DOHH2 (cell line): Measurements from ENCODE around the gene NGF.

Source experiments
- H3F3A ChIP-seq: fragments of 200-600 bp; sonication (generic), shearing (Covaris generic); 2 replicates; pipeline ENCODE4 v1.6.0; 2016; ENCODE audit warnings: antibody characterized with exemption, mild to moderate bottlenecking; ENCODE audit not compliant: control insufficient read depth, insufficient read depth
- H3K27ac ChIP-seq: fragments of 200-600 bp; sonication (generic); 2 replicates; pipeline ENCODE4 v1.5.1; 2014; ENCODE audit warnings: low read depth, mild to moderate bottlenecking, low read length, moderate library complexity
- H3K27me3 ChIP-seq: fragments of 200-600 bp; sonication (generic); 2 replicates; pipeline ENCODE4 v1.6.1; 2014; ENCODE audit warnings: mild to moderate bottlenecking, low read length, mixed read lengths; ENCODE audit not compliant: control insufficient read depth
- H3K36me3 ChIP-seq: fragments of 200-600 bp; sonication (generic); 2 replicates; pipeline ENCODE4 v1.6.1; 2014; ENCODE audit warnings: mild to moderate bottlenecking, low read length, moderate library complexity, mixed read lengths; ENCODE audit not compliant: control insufficient read depth
- H3K4me1 ChIP-seq: fragments of 200-600 bp; sonication (generic); 2 replicates; pipeline ENCODE4 v1.6.1; 2014; ENCODE audit warnings: mild to moderate bottlenecking, low read length, mixed read lengths; ENCODE audit not compliant: control insufficient read depth
- H3K4me2 ChIP-seq: fragments of 200-600 bp; sonication (generic); 2 replicates; pipeline ENCODE4 v1.6.0; 2014; ENCODE audit warnings: mild to moderate bottlenecking, low read length, moderate library complexity
- H3K4me3 ChIP-seq: fragments of 200-600 bp; sonication (generic); 2 replicates; pipeline ENCODE4 v1.5.1; 2014; ENCODE audit warnings: mild to moderate bottlenecking, low read length, mixed read lengths
- H3K79me2 ChIP-seq: fragments of 200-600 bp; sonication (generic); 2 replicates; pipeline ENCODE4 v1.6.1; 2014; ENCODE audit warnings: mild to moderate bottlenecking, low read length, mixed read lengths; ENCODE audit not compliant: control insufficient read depth
- H3K9me2 ChIP-seq: fragments of 200-600 bp; sonication (generic); replicated peaks from 2 replicates; pipeline ENCODE4 v1.6.1; 2014; ENCODE audit warnings: mild to moderate bottlenecking, low read length, mixed read lengths; ENCODE audit not compliant: control insufficient read depth
- H3K9me3 ChIP-seq: fragments of 200-600 bp; sonication (generic); 2 replicates; pipeline ENCODE4 v1.6.1; 2014; ENCODE audit warnings: antibody characterized with exemption, low read length, mixed read lengths; ENCODE audit not compliant: control insufficient read depth, insufficient read depth
- H4K20me1 ChIP-seq: fragments of 200-600 bp; sonication (generic); 2 replicates; pipeline ENCODE4 v1.6.0; 2014; ENCODE audit warnings: low read depth, mild to moderate bottlenecking, antibody characterized with exemption, low read length, moderate library complexity; ENCODE audit not compliant: control insufficient read depth, insufficient read depth
- EZH2phosphoT487 ChIP-seq: fragments of 200-600 bp; sonication (generic); IDR thresholded peaks from 2 replicates; pipeline ENCODE4 v1.6.1; 2017; ENCODE audit warnings: borderline replicate concordance, mild to moderate bottlenecking, antibody characterized with exemption, low read length, moderate library complexity, mixed read lengths
- TF ChIP-seq, protein P1 (sequence below): fragments of 200-600 bp; sonication (generic); IDR thresholded peaks from one replicate; pipeline ENCODE4 v1.5.1; 2014; ENCODE audit warnings: antibody characterized with exemption, mild to moderate bottlenecking, low read depth, low read length; ENCODE audit not compliant: poor library complexity, severe bottlenecking

The NGF gene

DNA sequence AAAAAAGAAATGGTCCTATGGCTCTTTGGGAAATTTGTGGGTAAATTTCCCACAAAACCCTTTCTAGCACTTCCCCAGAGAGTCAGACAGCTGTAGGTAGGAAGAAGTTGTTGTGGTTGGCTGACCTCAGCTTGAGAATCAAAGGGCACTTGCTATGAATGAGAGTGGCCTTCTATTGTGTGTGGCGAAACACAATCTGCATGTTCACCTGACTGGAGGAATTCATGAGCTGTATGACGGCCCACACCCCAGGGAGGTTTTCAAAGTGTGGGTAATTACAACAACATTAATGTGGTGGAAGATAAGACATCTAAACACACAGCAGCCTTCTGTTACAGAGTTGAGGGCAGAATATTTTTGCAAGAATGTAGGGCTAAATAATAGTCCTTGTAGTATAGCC lies 38.8 kb downstream of the NGF start:
- Histone ChIP-seq H3K27ac (no peak overlapping the region), H3K4me3 (no peak overlapping the region), H3K4me2 (no peak overlapping the region), H3K4me1 (no peaks in the 10 kb centered on the region), H3K79me2 (no peaks in the 10 kb centered on the region), H3K9me2 (no peaks in the 10 kb centered on the region), H3K9me3 (no peaks in the 10 kb centered on the region), H3F3A (no peaks in the 10 kb centered on the region), H4K20me1 (no peaks in the 10 kb centered on the region; the same call in 1 of the 2 replicates), H3K27me3 (no peaks in the 10 kb centered on the region), H3K36me3 (no peaks in the 10 kb centered on the region)
- TF ChIP-seq, protein P1, sequence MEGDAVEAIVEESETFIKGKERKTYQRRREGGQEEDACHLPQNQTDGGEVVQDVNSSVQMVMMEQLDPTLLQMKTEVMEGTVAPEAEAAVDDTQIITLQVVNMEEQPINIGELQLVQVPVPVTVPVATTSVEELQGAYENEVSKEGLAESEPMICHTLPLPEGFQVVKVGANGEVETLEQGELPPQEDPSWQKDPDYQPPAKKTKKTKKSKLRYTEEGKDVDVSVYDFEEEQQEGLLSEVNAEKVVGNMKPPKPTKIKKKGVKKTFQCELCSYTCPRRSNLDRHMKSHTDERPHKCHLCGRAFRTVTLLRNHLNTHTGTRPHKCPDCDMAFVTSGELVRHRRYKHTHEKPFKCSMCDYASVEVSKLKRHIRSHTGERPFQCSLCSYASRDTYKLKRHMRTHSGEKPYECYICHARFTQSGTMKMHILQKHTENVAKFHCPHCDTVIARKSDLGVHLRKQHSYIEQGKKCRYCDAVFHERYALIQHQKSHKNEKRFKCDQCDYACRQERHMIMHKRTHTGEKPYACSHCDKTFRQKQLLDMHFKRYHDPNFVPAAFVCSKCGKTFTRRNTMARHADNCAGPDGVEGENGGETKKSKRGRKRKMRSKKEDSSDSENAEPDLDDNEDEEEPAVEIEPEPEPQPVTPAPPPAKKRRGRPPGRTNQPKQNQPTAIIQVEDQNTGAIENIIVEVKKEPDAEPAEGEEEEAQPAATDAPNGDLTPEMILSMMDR = no peak
- no peak for TF ChIP-seq EZH2phosphoT487

DNA sequence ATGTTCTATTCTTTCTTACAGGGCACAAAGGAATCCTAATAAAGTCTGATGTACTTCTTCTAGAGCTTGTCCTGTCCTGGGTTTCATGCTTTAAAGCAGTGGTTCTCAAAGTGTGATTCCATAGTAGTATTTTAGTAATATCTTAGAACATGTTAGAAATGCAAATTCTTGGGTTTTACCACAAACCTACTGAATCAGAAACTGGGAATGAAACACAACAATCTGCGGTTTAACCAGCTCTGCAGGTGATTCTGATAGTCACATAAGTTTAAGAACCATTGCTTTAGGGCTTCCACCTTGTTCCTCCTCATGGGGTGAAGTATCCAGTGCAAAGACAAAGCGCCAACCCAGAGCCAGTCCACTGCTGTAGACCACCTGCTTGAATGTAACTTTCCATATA lies 41.1 kb downstream of the NGF start:
- Histone ChIP-seq H3K4me2 (no peak overlapping the region), H3K4me1 (no peaks in the 10 kb centered on the region), H3K27ac (no peak overlapping the region)

GRCh38 chr1:115295904-115296696 lies 41.9 kb downstream of the NGF start:
- H3K27ac ChIP-seq = no peak overlapping the region
- no peaks in the 10 kb centered on the region for H3K9me3 ChIP-seq
- no peak overlapping the region for H3K4me2 ChIP-seq
- H3K27me3 ChIP-seq = no peaks in the 10 kb centered on the region
- H3K4me3 ChIP-seq = no peak overlapping the region
- no peaks in the 10 kb centered on the region for H3K36me3 ChIP-seq
- H3F3A ChIP-seq = no peaks in the 10 kb centered on the region
- H3K79me2 ChIP-seq = no peaks in the 10 kb centered on the region
- no peaks in the 10 kb centered on the region for H3K9me2 ChIP-seq
- H4K20me1 ChIP-seq = no peaks in the 10 kb centered on the region; the same call in 1 of the 2 replicates
- H3K4me1 ChIP-seq = no peaks in the 10 kb centered on the region
- no peak for TF ChIP-seq EZH2phosphoT487
- TF ChIP-seq, protein P1 = no peak

More for the DNA sequence above, 41.1 kb downstream of the NGF start:
- H3K9me3 ChIP-seq = no peaks in the 10 kb centered on the region
- no peaks in the 10 kb centered on the region for H3K79me2 ChIP-seq
- TF ChIP-seq, protein P1 = no peak
- TF ChIP-seq EZH2phosphoT487 = no peak
- H3F3A ChIP-seq = no peaks in the 10 kb centered on the region
- H3K36me3 ChIP-seq = no peaks in the 10 kb centered on the region
- no peaks in the 10 kb centered on the region for H3K27me3 ChIP-seq
- H3K9me2 ChIP-seq = no peaks in the 10 kb centered on the region
- no peaks in the 10 kb centered on the region; the same call in 1 of the 2 replicates for H4K20me1 ChIP-seq
- H3K4me3 ChIP-seq = no peak overlapping the region
